ENCODE results near the gene ESR1.

- TF ChIP-seq, protein P1, sequence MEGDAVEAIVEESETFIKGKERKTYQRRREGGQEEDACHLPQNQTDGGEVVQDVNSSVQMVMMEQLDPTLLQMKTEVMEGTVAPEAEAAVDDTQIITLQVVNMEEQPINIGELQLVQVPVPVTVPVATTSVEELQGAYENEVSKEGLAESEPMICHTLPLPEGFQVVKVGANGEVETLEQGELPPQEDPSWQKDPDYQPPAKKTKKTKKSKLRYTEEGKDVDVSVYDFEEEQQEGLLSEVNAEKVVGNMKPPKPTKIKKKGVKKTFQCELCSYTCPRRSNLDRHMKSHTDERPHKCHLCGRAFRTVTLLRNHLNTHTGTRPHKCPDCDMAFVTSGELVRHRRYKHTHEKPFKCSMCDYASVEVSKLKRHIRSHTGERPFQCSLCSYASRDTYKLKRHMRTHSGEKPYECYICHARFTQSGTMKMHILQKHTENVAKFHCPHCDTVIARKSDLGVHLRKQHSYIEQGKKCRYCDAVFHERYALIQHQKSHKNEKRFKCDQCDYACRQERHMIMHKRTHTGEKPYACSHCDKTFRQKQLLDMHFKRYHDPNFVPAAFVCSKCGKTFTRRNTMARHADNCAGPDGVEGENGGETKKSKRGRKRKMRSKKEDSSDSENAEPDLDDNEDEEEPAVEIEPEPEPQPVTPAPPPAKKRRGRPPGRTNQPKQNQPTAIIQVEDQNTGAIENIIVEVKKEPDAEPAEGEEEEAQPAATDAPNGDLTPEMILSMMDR (IDR thresholded peaks at IDR 0.05): no peak
- TF ChIP-seq POLR2A (IDR thresholded peaks at IDR 0.05): no peak
These were observed 305.2 kb downstream of the ESR1 start for GRCh38 chr6:152112491-152113261.

All from breast epithelium (tissue), 3 donors.